Activated naive CD4-positive, alpha-beta T cell treated with anti-CD3 and anti-CD28 coated beads for 36 hours (primary cell): ENCODE measurements around the gene WDR1. TPM values are rescaled to one million over a fixed set of nuclear protein-coding genes. Genes with fewer than 3 reads are reported as not detected.

Source experiments
- CTCF ChIA-PET: fragments of 350-600 bp; sonication (Branson Sonifier 250); formaldehyde crosslinking; loops from one replicate; lab custom pipeline; 2021; ENCODE audit warnings: antibody characterized with exemption; lab: Charles Lee
- DNase-seq: peaks from one replicate; pipeline ENCODE4 v3.0.0-alpha.2; 2020
- H3K27ac Mint-ChIP-seq: one replicate; pipeline ENCODE4 v1.8.0; 2021; ENCODE audit warnings: mild to moderate bottlenecking, mixed read lengths
- H3K27me3 Mint-ChIP-seq: one replicate; pipeline ENCODE4 v1.8.0; 2021; ENCODE audit warnings: low read depth, mixed read lengths
- H3K36me3 Mint-ChIP-seq: one replicate; pipeline ENCODE4 v1.8.0; 2021; ENCODE audit warnings: low read depth, mixed read lengths
- H3K4me1 Mint-ChIP-seq: one replicate; pipeline ENCODE4 v1.8.0; 2021; ENCODE audit warnings: low read depth, mixed read lengths
- H3K4me3 Mint-ChIP-seq: one replicate; pipeline ENCODE4 v1.8.0; 2021; ENCODE audit warnings: mild to moderate bottlenecking, moderate library complexity, mixed read lengths
- H3K9me3 Mint-ChIP-seq: one replicate; pipeline ENCODE4 v1.8.0; 2021; ENCODE audit warnings: mixed read lengths
- intact Hi-C: fragments of 100-400 bp; cut with micrococcal nuclease; formaldehyde crosslinking; loops from one replicate; pipeline ENCODE4 v1.15.1; 2023
- total RNA-seq, 2 experiments: library from RNA; stranded (reverse); gene quantifications; one replicate each; pipeline ENCODE4 v1.2.3, GENCODE V29; 2021

Gene WDR1
- total RNA-seq, 2 experiments from 2014 or later: 271 to 295 TPM

DNA sequence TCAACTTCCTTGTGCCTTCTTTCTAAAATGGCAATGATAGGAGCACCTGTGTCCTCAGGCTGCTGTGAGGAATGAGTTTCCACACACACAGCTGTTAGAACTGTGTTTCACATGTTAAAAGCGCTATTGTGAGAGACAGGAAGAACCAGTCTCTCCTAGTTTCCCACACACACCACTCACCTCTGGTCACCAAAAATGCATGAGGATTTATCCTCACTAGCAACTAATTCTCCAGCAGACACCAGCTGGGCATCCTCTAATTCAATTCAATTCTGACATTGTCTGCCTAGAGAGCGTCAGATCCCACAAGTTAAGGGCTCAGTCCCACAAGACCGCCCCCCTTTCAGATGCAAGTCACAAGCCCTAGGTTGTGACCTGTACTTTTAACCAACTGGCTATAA, 66.3 kb downstream of the WDR1 start:
- no peaks in the 10 kb centered on the region for H3K27me3 Mint-ChIP-seq
- DNase-seq: no peak
- H3K36me3 Mint-ChIP-seq: no peaks in the 10 kb centered on the region
- intact Hi-C loops: no loop called here
- H3K9me3 Mint-ChIP-seq: no peaks in the 10 kb centered on the region
- no peaks in the 10 kb centered on the region for H3K4me1 Mint-ChIP-seq
- H3K4me3 Mint-ChIP-seq: no peak overlapping the region
- no peak overlapping the region for H3K27ac Mint-ChIP-seq
- CTCF ChIA-PET: no interaction called here

DNA sequence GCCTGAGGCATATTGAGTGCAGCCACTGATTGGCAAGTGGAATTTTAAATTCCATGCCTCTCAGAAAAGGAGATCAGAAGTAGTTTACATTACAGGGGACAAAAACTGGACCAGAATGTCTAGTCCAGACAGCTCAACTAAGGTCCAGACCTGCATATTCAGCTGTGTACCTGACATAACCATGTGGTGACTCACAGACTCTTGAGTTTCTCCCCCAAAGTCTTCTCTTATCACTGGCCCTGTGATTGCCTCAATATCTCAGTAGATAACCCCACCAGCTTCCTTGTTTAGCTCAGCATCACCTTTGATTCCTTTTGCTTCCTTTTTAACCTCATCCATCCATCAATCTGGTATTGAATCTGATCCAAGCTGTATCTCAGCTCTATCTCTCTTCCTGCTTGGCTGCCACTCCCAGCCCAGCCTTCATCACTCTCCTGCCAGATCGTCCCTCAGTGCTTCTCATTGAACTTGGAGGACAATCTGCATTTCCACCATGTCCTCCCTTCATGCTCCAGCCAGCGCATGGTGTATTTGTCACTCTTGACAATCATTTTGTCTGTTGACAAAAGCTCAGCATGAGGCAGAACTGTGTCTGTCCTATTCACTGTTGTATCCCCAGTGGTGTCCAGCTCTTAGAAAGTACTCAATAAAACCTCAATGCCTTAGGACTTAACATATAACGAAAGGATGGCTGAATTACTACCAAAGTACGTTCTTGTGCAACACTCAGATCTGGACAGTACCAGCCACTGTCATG, 67.5 kb downstream of the WDR1 start:
- no peaks in the 10 kb centered on the region for H3K9me3 Mint-ChIP-seq
- intact Hi-C loops: no loop called here
- no peak overlapping the region for H3K4me3 Mint-ChIP-seq
- CTCF ChIA-PET: no interaction called here
- no peaks in the 10 kb centered on the region for H3K4me1 Mint-ChIP-seq
- no peak overlapping the region for H3K27ac Mint-ChIP-seq
- H3K36me3 Mint-ChIP-seq: no peaks in the 10 kb centered on the region
- DNase-seq: no peak
- no peaks in the 10 kb centered on the region for H3K27me3 Mint-ChIP-seq

DNA sequence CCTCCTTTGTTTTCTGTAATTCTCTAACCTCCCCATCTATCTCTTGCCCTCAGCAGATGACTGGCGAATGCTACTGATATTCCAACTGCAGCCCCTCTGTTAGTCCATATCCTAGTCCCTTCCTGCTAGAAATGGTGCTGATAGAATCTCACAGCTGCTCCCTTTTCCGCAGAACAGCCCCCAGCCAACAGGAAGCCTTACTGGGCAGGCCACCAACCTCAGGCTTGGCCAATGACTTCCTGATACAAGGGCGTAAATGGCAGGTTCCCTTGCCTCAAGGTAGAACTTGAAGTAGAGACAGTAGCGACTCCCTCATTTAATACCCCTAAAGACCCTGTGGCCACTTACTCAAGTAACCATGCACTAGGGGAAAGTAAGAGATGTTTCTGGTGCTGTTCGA, 68.6 kb downstream of the WDR1 start:
- no peaks in the 10 kb centered on the region for H3K4me1 Mint-ChIP-seq
- CTCF ChIA-PET: no interaction called here
- no peak overlapping the region for H3K4me3 Mint-ChIP-seq
- H3K9me3 Mint-ChIP-seq: peaks cover 3% of the 10 kb centered on the region
- H3K27ac Mint-ChIP-seq: no peak overlapping the region
- no peak for DNase-seq
- intact Hi-C loops: no loop called here
- H3K36me3 Mint-ChIP-seq: peaks cover 2% of the 10 kb centered on the region
- no peaks in the 10 kb centered on the region for H3K27me3 Mint-ChIP-seq

DNA sequence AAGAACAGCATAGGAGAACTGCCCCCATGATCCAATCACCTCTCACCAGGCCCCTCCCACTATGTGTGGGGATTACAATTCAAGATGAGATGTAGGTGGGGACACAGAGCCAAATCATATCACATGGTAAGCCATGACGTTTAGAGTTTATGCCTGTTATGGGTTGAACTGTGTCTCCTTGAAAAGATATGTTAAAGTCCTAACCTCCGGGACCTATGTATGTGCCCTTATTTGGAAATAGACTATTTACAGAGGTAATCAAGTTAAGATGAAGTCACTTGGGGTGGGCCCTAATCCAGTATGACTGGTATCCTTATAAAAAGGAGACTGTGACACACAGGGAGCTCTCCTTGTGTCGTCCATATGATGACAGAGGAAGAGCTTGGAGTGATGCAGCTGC, 70.1 kb downstream of the WDR1 start:
- intact Hi-C loops: no loop called here
- Mint-ChIP-seq H3K27ac (no peak overlapping the region), H3K27me3 (no peaks in the 10 kb centered on the region), H3K36me3 (peaks cover 11% of the 10 kb centered on the region), H3K9me3 (peaks cover 10% of the 10 kb centered on the region), H3K4me1 (no peaks in the 10 kb centered on the region), H3K4me3 (no peak overlapping the region)
- no peak for DNase-seq
- CTCF ChIA-PET: no interaction called here

DNA sequence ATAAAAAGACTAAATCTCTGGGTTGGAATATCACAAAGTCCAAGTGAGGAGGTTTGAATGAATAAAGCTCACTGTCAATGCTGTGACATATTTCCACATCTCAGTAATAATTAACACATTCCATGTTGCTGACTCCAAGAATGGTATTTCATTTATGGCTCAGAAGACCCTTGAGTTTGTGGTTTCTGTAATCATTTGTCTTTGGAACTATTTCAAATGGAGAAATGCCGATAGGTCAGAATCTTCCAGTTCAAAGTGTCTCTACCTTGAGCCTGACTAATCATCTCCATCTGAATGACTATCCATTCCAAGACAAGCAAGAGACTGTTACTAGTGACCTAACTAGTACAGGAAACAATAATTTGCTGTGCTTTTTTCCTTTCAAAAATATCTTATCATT, 71.1 kb downstream of the WDR1 start:
- Mint-ChIP-seq H3K36me3 (peaks cover 11% of the 10 kb centered on the region), H3K27ac (no peak overlapping the region), H3K9me3 (peaks cover 10% of the 10 kb centered on the region), H3K4me3 (no peak overlapping the region), H3K27me3 (no peaks in the 10 kb centered on the region), H3K4me1 (no peaks in the 10 kb centered on the region)
- no peak for DNase-seq
- CTCF ChIA-PET: no interaction called here
- intact Hi-C loops: no loop called here

DNA sequence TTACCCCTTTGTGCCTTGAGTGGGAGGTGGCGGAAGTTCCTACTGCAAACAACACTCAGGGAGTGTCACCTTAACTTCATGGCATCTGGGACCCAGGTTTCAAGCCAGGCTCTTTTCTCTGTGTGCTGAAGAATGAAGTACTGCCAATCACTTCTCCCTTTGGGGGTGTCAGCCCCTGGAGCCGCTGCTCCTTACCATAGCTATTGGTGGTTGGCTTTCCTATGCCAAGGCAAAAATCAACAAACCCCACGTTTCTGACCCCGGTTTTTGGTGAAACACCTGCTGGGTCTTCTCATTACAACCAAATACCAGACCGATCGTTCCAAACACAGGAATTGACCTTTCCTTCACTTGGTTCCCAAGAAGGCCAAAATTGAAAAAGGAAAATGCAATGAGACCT, 75.6 kb downstream of the WDR1 start:
- Mint-ChIP-seq H3K36me3 (peaks cover 11% of the 10 kb centered on the region), H3K27me3 (no peaks in the 10 kb centered on the region), H3K4me3 (no peak overlapping the region), H3K9me3 (peaks cover 10% of the 10 kb centered on the region), H3K4me1 (no peaks in the 10 kb centered on the region), H3K27ac (no peak overlapping the region)
- intact Hi-C loops: no loop called here
- DNase-seq: no peak
- CTCF ChIA-PET: interaction anchor here (0.9 kb wide), 1 partner anchor 22 kb away, joined by 3 read pairs; no protein-coding TSS in a partner anchor

DNA sequence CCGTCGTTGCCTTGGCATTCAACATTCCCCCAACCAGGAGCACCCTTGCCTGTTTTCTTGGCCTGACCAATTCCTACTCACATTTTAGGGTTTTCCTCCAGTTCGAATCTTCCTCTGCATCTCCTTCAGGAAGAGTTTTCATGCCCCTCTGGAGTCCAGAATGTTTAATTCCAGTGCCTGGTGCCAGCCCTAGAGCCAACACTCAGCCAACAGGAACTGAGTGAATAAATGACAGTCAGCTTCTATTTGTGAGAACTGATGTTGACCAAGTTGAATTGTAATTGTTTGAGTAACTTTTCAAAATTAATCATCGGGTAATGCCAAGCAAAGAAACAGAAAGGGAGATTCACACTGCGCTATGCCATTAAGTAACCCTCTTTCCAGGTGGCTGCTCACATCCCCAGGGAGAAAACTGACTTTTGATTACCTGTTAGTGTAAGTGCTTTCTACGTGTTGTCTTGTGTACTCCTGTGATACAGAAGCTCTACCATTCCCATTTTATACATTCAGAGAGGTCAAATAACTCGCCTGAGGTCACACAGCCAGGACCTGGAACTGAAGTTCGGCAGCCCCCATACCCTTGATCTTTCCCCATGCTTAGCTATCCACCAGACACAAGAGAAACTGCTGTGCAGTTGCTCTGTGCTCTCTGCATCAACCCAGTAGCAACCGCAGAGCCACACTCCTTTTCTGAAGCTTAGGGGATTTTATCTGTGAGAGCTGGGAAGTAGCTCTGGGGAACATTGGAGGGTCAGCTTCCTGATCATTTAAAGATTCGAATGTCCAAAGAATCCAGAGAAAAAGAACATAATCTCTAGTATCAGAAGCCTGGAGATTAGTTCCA, 76.3 kb downstream of the WDR1 start:
- Mint-ChIP-seq H3K4me1 (no peaks in the 10 kb centered on the region), H3K27ac (no peak overlapping the region), H3K4me3 (no peak overlapping the region), H3K9me3 (peaks cover 10% of the 10 kb centered on the region), H3K27me3 (no peaks in the 10 kb centered on the region), H3K36me3 (peaks cover 11% of the 10 kb centered on the region)
- intact Hi-C loops: no loop called here
- DNase-seq: no peak
- CTCF ChIA-PET: interaction anchor here (0.9 kb wide), 1 partner anchor 21 kb away, joined by 3 read pairs; no protein-coding TSS in a partner anchor

DNA sequence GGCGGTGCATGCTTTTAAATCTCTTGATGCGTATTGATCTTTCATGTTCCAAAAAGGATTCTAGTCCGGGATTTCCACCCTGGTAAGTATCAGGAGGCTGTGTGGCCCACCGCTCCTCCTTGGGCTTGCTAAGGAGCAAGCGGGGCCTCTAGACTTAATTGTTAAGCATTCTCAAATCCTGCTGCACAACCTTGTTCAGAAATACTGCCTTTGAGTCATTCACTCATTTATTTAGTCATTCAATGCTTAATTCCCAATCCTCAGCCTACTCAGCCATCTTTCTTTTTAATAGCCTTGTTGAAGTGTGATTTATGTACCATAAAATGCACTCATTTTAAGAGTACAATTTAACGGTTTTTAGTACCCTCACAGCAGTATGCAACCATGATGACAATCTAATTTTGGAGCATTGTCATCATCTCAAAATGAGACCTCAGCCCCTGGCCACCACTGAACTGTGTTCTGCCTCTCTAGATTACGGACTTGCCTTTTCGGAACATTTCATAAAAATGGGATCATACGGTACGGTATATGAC, 79.7 kb downstream of the WDR1 start:
- intact Hi-C loops: no loop called here
- Mint-ChIP-seq H3K9me3 (no peaks in the 10 kb centered on the region), H3K27me3 (peaks cover 10% of the 10 kb centered on the region), H3K36me3 (no peaks in the 10 kb centered on the region), H3K27ac (no peak overlapping the region), H3K4me1 (peaks cover 5% of the 10 kb centered on the region), H3K4me3 (no peak overlapping the region)
- no peak for DNase-seq
- CTCF ChIA-PET: no interaction called here

DNA sequence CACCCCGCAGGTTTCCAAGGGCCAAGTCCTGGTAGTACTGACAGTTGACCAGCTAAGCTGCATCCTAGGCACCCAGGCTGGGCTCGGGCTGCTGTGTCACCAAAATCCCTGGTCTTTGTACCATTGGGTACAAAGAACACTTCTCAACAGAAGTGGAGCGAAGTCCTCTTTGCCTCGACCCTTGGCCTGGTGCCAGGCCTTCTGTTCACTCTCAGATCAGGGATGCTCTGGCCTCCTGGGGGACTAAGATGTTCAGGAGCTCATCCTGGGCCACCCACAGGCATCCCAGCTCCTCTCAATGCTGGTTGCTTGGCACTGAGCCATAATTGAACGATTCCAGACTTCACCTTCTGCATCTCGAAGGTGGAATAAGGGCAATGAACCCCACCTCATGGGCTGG, 81.5 kb downstream of the WDR1 start:
- H3K36me3 Mint-ChIP-seq: no peaks in the 10 kb centered on the region
- peaks cover 5% of the 10 kb centered on the region for H3K4me1 Mint-ChIP-seq
- no peak overlapping the region for H3K27ac Mint-ChIP-seq
- intact Hi-C loops: no loop called here
- CTCF ChIA-PET: interaction anchor here (0.8 kb wide), 1 partner anchor 16 kb away, joined by 3 read pairs; no protein-coding TSS in a partner anchor
- peaks cover 10% of the 10 kb centered on the region for H3K27me3 Mint-ChIP-seq
- no peaks in the 10 kb centered on the region for H3K9me3 Mint-ChIP-seq
- H3K4me3 Mint-ChIP-seq: no peak overlapping the region
- no peak for DNase-seq

DNA sequence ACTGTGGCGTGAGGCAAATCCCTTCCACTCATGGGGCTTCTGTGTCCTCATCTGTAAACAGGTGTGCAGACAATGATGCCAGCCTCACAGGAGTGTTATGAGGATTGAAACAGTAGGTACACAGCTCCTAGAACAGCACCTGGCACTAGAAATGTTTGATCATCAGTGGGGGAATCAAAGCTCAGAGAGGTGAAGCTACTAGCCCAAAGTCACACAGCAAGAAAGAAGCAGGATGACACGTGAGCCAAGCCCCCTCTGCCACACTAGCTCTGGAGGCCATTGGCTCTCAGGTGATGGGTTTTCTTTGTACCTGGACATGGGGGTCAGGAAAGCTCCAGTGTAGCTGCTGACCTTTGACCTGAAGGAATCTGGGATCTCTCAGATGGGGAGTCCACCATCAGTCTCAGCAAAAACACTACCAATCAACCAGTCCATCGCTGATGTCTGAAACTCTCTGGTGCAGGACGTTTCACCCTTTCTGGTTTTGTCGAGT, 81.9 kb downstream of the WDR1 start:
- peaks cover 10% of the 10 kb centered on the region for H3K27me3 Mint-ChIP-seq

DNA sequence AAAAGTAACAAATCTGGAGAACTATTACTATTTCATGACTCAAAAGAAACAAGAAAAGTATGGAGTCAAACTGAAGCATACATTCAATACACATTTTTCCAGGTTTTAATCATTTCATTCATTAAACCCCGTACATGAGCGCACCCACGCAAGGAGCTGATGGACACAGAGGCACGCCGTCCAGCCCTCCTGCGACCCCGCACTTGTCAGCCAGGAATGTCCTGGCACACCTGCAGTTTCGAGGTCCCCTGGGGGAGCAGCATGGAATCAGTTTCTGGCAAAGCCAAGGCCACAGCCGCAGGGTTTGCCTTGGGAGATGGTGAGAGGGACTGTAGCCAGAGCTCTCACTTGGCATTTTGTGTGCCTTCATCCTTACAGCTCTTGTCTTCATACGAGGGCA, 82.5 kb downstream of the WDR1 start:
- CTCF ChIA-PET: no interaction called here
- Mint-ChIP-seq H3K9me3 (no peaks in the 10 kb centered on the region), H3K4me3 (no peak overlapping the region), H3K27ac (no peak overlapping the region), H3K4me1 (peaks cover 5% of the 10 kb centered on the region), H3K27me3 (peaks cover 10% of the 10 kb centered on the region), H3K36me3 (no peaks in the 10 kb centered on the region)
- no peak for DNase-seq
- intact Hi-C loops: no loop called here

More for the DNA sequence above, 81.9 kb downstream of the WDR1 start:
- intact Hi-C loops: no loop called here
- peaks cover 5% of the 10 kb centered on the region for H3K4me1 Mint-ChIP-seq
- H3K9me3 Mint-ChIP-seq: no peaks in the 10 kb centered on the region
- no peak overlapping the region for H3K27ac Mint-ChIP-seq
- CTCF ChIA-PET: no interaction called here
- no peak overlapping the region for H3K4me3 Mint-ChIP-seq
- H3K36me3 Mint-ChIP-seq: no peaks in the 10 kb centered on the region
- no peak for DNase-seq

DNA sequence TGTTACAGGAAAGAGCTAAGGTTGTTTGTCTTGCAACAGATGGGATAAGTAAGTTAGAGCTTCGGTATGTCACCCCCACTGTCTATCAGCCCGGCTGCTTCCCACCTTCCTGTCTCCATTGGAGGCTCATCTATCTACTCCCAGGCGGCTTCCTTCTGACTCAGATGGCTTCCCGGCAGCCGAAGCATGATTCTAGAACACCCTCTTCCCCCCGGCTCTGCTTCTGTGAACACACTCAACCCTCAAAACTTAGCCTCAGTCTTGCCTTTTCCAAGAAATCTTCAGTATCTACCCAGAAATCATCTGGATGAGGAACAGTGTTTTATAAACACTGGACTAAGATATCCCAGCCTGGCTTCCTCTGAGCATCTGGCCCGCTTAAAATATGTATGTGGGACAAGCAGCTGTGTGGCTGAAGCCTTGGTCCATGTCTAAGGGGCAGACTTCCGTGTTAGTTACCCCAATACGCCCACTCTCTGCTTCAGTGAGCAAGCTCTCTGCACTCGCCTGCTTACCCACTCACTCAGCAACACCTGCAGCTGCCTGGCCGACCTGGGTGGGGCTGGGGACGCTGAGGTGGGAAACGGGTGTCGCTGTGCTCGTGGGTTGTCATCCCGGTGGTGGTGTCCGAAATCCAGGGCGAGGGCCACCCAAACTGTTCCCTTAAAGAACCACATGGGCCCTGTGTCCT, 83.3 kb downstream of the WDR1 start:
- peaks cover 5% of the 10 kb centered on the region for H3K4me1 Mint-ChIP-seq
- no peak for DNase-seq
- intact Hi-C loops: no loop called here
- H3K27ac Mint-ChIP-seq: no peak overlapping the region
- CTCF ChIA-PET: interaction anchor here (3.1 kb wide), 1 partner anchor 13 kb away, joined by 14 read pairs; the partner anchor contains the start of gene SLC2A9
- peaks cover 10% of the 10 kb centered on the region for H3K27me3 Mint-ChIP-seq
- H3K9me3 Mint-ChIP-seq: no peaks in the 10 kb centered on the region
- H3K4me3 Mint-ChIP-seq: no peak overlapping the region
- no peaks in the 10 kb centered on the region for H3K36me3 Mint-ChIP-seq
